ENCODE measurements around the gene AGBL1.

AGBL1 gene

GRCh38 chr15:86929461-86929860 lies 849.8 kb downstream of the AGBL1 start:
- TF ChIP-seq RAD21 (IDR thresholded peaks at IDR 0.05; ENCODE audit: low read depth) (no peak), USF1 (IDR thresholded peaks at IDR 0.05) (no peak), YY1 (IDR thresholded peaks at IDR 0.05; ENCODE audit: low read depth) (no peak), EGR1 (IDR thresholded peaks at IDR 0.05) (no peak), CREB1 (IDR thresholded peaks at IDR 0.05; ENCODE audit: low read depth) (no peak), EP300 (IDR thresholded peaks at IDR 0.05; ENCODE audit: borderline replicate concordance) (no peak), TCF12 (IDR thresholded peaks at IDR 0.05; ENCODE audit: low read depth) (no peak), TAF1 (IDR thresholded peaks at IDR 0.05; ENCODE audit: low read depth) (no peak), MAX (IDR thresholded peaks at IDR 0.05) (no peak), FOXM1 (IDR thresholded peaks at IDR 0.05; ENCODE audit: borderline replicate concordance, low read depth) (no peak), REST (IDR thresholded peaks at IDR 0.05; ENCODE audit: low read depth) (no peak)

- TF ChIP-seq FOXM1 (IDR thresholded peaks at IDR 0.05; ENCODE audit: borderline replicate concordance, low read depth) (no peak), USF1 (IDR thresholded peaks at IDR 0.05) (no peak), REST (IDR thresholded peaks at IDR 0.05; ENCODE audit: low read depth) (no peak), NFIC (IDR thresholded peaks at IDR 0.05) (no peak), CREB1 (IDR thresholded peaks at IDR 0.05; ENCODE audit: low read depth) (no peak), TEAD4 (IDR thresholded peaks at IDR 0.05) (no peak), MAX (IDR thresholded peaks at IDR 0.05) (no peak), TCF12 (IDR thresholded peaks at IDR 0.05; ENCODE audit: low read depth) (no peak), ZBTB7A (IDR thresholded peaks at IDR 0.05; ENCODE audit: low read depth) (no peak), EP300 (IDR thresholded peaks at IDR 0.05; ENCODE audit: borderline replicate concordance) (no peak), RAD21 (IDR thresholded peaks at IDR 0.05; ENCODE audit: low read depth) (no peak)
These were observed 852.8 kb downstream of the AGBL1 start for GRCh38 chr15:86932456-86932855.

GRCh38 chr15:86935841-86936240 lies 856.2 kb downstream of the AGBL1 start:
- no peak for TF ChIP-seq EP300 (IDR thresholded peaks at IDR 0.05; ENCODE audit: borderline replicate concordance)
- no peak for TF ChIP-seq TAF1 (IDR thresholded peaks at IDR 0.05; ENCODE audit: low read depth)
- TF ChIP-seq TEAD4 (IDR thresholded peaks at IDR 0.05), result no peak
- no peak for TF ChIP-seq CEBPB (IDR thresholded peaks at IDR 0.05)
- TF ChIP-seq REST (IDR thresholded peaks at IDR 0.05; ENCODE audit: low read depth), result no peak
- no peak for TF ChIP-seq CREB1 (IDR thresholded peaks at IDR 0.05; ENCODE audit: low read depth)
- TF ChIP-seq NFIC (IDR thresholded peaks at IDR 0.05), result no peak
- no peak for TF ChIP-seq FOXM1 (IDR thresholded peaks at IDR 0.05; ENCODE audit: borderline replicate concordance, low read depth)
- no peak for TF ChIP-seq YY1 (IDR thresholded peaks at IDR 0.05; ENCODE audit: low read depth)
- TF ChIP-seq ZBTB7A (IDR thresholded peaks at IDR 0.05; ENCODE audit: low read depth), result no peak
- no peak for TF ChIP-seq TCF12 (IDR thresholded peaks at IDR 0.05; ENCODE audit: low read depth)
- no peak for TF ChIP-seq MAX (IDR thresholded peaks at IDR 0.05)
- TF ChIP-seq RAD21 (IDR thresholded peaks at IDR 0.05; ENCODE audit: low read depth), result no peak
- TF ChIP-seq EGR1 (IDR thresholded peaks at IDR 0.05), result no peak
- TF ChIP-seq USF1 (IDR thresholded peaks at IDR 0.05), result no peak

GRCh38 chr15:86942285-86942684 lies 862.6 kb downstream of the AGBL1 start:
- TF ChIP-seq TEAD4 (IDR thresholded peaks at IDR 0.05) (no peak), REST (IDR thresholded peaks at IDR 0.05; ENCODE audit: low read depth) (no peak), ZBTB7A (IDR thresholded peaks at IDR 0.05; ENCODE audit: low read depth) (no peak), CREB1 (IDR thresholded peaks at IDR 0.05; ENCODE audit: low read depth) (no peak), YY1 (IDR thresholded peaks at IDR 0.05; ENCODE audit: low read depth) (no peak), FOXM1 (IDR thresholded peaks at IDR 0.05; ENCODE audit: borderline replicate concordance, low read depth) (no peak), NFIC (IDR thresholded peaks at IDR 0.05) (no peak), MAX (IDR thresholded peaks at IDR 0.05) (no peak), EP300 (IDR thresholded peaks at IDR 0.05; ENCODE audit: borderline replicate concordance) (no peak), RAD21 (IDR thresholded peaks at IDR 0.05; ENCODE audit: low read depth) (no peak), EGR1 (IDR thresholded peaks at IDR 0.05) (no peak), TAF1 (IDR thresholded peaks at IDR 0.05; ENCODE audit: low read depth) (no peak), CEBPB (IDR thresholded peaks at IDR 0.05) (no peak), USF1 (IDR thresholded peaks at IDR 0.05) (no peak), TCF12 (IDR thresholded peaks at IDR 0.05; ENCODE audit: low read depth) (no peak)

All from Ishikawa (cell line).